IPS-11a (cell line): ENCODE measurements around the gene LAMA5.

ENCODE experiments used
- H3K4me3 ChIP-seq: one replicate; pipeline ENCODE4 v1.5.1; 2013; ENCODE audit warnings: low read depth, low read length, control low read depth

The LAMA5 gene

DNA sequence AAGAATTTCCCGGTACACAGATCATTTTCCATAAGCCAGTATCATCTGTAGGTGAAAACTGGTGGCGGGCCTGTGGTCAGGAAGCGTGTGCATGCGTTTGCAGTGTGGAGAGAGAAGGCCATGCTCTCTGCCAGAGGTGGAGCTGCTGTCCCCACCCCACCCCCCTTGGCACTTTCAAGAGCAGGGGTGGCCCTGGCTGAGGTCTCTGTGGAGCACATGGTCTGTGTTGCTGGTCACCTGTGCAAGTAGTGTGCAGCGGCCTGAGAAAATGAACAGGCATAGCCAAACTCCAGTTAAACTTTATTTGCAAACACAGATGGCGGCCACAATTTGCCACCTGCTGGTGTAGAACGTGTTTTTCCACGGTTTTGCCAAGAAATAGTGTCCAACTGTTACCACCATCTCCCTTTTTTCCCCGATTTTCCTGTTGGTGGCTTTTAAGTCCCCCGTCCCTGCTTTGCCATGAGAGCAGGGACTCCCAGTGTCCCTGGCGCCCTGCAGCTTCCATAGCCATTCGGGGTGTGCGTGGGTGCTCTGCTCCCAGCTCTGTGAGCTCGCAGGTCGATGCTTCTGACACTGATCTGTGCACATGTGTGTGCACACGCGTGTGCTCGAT is 61.9 kb downstream of the LAMA5 start:
- no peak overlapping the region for H3K4me3 ChIP-seq

DNA sequence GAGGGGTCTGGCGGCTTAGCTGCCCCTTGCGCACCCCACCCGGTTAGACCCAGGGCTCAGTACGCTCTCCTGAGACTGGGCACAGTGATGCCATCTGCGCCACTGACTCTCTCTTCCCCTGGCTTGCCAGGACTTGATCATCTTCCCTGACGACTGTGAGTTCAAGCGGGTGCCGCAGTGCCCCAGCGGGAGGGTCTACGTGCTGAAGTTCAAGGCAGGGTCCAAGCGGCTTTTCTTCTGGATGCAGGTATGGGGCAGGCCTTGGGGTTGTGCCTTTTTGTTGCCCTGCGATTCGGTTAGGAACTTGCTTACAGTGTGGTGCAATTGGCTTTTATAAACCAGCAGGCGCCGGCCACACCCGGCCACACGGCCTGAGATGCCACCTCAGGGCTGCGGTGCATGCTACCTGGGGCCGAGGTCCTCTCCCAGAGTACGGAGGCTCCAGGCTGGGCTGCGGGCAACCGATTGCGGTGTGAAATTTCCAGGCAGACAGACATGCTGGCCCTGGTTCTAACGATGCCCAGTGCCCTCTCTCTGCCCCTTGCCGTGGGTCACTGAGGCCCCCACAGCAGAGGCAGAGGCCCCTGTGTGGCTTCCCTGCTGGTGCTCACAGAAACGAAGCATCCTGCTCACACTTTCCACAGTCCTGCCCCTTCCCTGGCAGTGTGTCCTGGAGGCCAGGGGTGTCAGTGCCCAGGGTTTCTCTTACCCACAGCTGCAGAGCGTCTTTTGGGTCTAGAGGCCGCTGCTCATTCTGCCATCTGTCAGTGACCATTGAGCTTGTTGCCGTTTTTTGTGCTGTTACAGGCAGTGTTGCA is 62.6 kb downstream of the LAMA5 start:
- peak overlapping the region; percentile 95 for H3K4me3 ChIP-seq

DNA sequence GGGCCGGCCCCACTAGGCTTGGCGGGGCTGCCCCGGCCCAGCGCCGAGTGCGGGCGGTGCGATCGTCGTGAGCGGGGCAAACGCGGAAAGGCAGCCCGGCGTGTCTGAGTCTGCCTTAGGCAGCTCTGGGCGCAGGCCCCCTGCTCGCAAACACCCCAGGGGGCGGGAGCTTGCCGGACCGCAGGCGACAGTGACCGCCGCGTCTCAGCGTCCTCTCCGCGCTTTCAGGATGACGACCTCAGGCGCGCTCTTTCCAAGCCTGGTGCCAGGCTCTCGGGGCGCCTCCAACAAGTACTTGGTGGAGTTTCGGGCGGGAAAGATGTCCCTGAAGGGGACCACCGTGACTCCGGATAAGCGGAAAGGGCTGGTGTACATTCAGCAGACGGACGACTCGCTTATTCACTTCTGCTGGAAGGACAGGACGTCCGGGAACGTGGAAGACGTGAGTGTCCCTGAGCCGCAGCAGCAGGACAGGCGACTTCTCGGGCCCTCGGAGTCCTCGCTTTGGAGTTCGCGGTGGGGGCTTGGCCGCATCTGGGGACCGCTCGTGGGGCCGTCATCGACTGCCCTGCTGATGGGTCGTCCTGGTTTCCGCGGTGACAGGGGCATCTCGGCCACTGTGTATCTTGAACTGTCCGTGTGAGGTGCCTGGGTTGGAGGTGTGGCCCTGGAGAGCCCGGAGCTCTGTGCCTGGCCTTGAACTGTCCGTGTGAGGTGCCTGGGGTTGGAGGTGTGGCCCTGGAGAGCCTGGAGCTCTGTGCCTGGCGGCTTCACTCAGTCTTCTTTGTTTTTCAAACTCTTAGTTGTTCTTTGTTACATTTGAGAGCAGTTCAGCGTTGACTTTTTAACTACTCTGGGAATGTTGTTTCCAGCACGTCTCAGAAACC is 63.5 kb downstream of the LAMA5 start:
- H3K4me3 ChIP-seq = peak overlapping the region; percentile 95

DNA sequence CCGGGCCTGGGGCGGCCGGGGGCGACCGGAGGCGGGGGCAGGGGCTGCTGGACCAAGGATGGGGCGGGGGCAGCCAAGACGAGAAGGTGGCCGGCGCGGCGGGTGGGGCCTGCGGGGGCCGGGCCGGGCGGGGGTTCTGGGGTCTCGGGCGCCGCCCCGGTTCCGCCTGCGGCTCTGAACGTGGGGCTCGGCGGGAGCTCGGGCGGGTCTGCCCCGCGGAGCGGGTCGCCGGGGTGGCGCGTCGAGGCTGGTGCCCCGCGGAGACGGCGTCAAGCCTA is 64.1 kb downstream of the LAMA5 start:
- peak overlapping the region; percentile 95 for H3K4me3 ChIP-seq

DNA sequence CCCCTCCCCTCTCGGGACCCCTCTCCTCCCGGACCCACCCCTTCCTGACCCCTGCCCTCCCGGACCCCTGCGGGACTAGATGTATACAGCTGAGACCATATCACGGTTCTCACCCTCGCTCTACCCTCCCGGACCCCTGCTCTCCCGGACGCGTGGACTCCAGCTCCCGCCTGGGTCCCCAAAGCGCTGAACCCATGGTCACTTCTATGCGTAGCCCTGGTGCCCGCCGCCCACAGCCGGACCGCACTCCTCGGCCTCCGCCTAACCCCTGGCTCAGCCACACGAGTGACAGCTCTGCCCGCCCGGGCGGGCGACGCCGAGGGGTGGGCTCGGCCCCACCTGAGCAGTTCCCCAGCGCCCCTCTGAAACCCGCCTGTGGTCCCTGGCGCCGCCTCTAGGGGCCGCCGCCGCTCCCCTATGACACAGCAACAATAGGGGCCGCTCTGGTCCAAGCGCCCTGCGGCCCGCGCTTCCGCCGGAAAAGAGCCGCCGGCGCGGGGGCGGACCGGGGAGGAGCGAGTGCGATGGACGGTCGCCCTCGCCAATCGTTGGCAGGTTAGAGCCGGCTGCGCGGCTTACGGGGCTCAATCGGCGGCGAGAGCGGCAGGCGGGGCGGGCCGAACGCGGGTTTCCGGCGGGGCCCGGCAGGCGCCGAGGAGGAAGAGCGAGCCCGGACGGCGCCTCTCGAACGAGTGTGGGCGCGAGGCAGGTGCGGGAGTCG is 64.6 kb downstream of the LAMA5 start, which contains the start of gene ADRM1:
Gene ADRM1, plus strand, starts transcription at position 657 of the 721 bp plus-strand sequence. CDS start 572 bp downstream, outside the sequence.
- H3K4me3 ChIP-seq = peak within 1 kb of the TSS; percentile 95

GRCh38 chr20:62301773-62302340 is 65.3 kb downstream of the LAMA5 start:
- peak overlapping the region; percentile 50 for H3K4me3 ChIP-seq

- peak overlapping the region; percentile 20 for H3K4me3 ChIP-seq
Observed at GRCh38 chr20:62301111-62301668, 65.9 kb downstream of the LAMA5 start.

DNA sequence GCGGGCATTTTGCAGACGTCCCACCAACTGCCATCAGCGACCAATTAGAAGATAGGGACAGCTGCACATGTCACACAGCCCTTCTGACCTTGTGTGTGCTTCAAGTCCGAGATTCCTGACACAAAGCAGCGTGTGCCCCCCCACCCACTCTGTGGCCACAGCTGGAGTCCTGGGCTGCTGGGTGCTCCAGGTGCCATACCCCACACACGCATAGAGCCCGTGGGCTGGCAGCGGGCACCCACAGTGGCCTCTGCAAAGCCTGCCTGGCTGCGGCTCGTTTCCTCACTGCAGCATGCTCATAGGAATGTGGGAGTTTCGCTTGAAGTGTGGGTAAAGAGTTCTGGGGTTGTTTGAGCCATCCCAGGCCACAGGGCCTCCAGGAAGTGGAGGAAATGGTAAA is 66.8 kb downstream of the LAMA5 start:
- no peak overlapping the region for H3K4me3 ChIP-seq

DNA sequence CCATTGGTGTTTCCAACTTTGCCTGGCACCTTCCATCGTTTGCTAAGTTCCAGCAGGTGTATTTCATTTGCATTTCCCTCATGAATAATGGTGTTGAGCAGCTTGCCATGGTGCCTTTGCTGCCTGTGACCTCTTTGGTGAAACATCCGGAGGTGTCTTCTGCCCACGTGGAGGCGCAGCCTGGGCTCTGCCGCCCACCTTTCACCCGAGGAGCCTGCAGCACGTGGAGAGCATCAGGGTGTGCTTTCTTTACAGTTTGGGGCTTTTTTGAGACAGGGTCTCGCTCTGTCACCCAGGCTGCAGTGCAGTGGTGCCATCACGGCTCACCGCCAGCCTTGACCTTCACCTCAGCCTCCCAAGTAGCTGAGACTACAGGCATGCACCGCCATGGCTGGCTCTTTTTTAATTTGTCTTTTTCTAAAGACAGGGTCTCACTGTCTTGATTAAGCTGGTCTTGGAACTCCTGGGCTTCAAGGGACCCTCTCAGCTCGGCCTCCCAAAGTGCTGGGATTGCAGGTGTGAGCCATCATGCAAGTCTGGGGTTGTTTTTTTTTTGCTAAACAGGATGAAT is 67.4 kb downstream of the LAMA5 start:
- no peak overlapping the region for H3K4me3 ChIP-seq

- H3K4me3 ChIP-seq = no peak overlapping the region
Observed at GRCh38 chr20:62298577-62299249, 68.4 kb downstream of the LAMA5 start.

GRCh38 chr20:62297449-62298227 is 69.5 kb downstream of the LAMA5 start:
- H3K4me3 ChIP-seq = no peak overlapping the region

DNA sequence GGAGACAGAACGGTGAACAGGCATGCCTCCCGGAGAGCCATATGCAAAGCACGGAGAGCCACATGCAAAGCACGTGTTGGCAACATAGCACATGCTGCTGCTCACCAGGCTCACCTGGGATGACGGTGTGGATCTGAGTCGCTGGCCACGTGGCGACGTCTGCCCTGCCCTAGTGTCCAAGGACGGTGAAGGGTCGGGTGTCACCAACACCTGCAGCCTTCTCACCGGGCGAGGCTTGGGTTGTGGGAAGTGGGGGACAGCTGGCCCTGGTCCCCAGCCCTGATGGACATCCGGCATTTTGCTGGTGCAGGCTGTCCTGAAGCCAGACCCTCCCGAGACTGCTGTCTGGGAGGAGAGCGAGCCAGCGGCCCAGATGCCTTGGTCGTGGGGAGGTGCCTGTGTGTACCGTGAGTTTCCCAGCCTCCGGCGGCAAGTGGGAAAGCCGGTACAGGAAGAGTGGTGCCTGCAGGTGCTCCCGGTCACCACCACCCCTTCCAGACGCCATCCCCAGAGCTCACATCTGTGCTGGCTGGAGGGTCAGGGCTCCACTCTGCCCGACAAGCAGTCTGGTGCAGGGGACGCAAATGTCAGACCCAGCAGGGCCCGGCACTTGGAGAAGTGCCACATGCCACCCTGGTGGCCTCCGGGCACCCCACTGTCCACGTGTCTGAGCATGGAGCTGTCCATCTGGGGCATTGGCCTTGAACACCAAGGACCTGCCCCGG is 70.2 kb downstream of the LAMA5 start:
- no peak overlapping the region for H3K4me3 ChIP-seq

DNA sequence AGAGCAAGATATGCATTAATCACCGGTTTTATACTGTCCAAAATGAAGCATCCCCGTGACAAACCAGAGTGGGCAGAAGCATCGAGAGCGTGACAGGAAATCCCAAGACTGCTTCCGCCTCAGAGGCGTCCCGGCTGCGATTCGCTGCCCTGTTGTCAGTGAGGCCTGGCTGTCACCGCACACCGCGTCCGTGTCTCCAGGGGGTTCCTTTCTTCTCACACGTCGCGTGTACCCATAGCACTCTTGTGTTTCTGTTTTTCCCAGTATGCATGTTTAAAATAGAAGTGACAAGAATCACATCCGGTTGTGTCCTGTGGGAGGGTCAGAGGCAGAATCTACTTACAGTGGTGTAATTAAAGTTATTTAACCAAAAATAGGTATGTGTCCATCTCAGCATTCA is 72.6 kb downstream of the LAMA5 start:
- no peak overlapping the region for H3K4me3 ChIP-seq

DNA sequence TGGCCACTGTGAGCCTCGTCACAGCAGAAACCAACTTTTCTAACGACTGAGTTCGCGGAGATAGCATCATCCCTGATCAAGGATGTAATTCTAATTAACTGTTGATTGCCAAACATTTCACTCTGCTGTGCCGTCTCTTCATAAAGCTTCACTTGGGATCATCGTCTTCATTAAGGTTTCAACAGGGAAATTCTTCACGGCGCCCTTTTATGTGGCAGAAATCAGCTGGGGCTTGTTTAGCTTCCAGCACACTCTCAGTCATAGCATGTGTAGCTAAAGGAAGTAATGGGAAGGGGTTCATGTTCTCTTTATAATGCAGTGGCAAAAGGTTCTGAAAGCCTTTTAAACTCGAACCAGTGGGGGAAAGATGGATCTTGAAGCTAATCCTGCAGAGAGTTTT is 73.2 kb downstream of the LAMA5 start:
- no peak overlapping the region for H3K4me3 ChIP-seq

GRCh38 chr20:62293111-62293784 is 73.9 kb downstream of the LAMA5 start:
- no peak overlapping the region for H3K4me3 ChIP-seq

GRCh38 chr20:62292108-62292507 is 75.0 kb downstream of the LAMA5 start:
- no peak overlapping the region for H3K4me3 ChIP-seq

DNA sequence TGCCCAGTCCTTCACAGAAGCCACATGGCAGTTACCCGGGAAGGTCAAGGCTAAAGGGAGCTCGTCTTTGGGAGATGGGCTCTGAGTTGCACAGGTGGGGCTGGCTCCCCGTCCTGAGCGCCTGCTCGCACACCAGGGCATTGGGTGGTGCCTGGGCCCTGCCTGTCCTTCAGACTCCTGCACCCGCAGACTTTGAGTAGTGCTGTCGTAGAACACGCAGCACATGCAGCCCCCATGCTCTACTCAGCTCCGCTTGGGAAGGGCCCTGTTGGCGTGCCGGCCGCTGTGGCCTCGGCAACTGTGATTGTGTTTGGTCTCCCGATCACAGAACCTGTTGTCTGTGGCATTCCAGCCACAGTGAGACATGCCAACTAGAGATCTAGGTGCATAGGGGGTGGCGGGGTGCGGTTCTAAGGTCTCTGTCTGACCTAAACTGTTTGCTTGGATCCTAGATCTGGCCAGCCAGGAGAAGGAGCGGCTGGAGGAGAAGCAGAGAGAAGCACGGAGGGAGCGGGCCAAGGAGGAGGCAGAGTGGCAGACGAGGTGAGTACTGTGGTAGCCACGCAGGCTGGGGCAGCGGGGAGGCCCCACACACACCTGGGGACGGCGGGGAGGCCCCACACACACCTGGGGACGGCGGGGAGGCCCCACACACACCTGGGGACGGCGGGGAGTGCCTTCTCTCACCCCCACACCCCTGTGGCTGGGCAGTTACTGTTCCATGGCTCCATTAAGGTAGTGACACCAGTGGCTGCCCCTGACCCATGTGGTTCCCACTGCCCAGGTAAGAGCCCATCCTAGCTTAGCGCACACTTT is 75.7 kb downstream of the LAMA5 start:
- no peak overlapping the region for H3K4me3 ChIP-seq
